GM12873 (cell line): ENCODE measurements around the gene TBX10.

Source experiments
- TF ChIP-seq, protein P1 (sequence below): IDR thresholded peaks from 2 replicates; pipeline ENCODE4 v1.5.1; 2012; ENCODE audit warnings: low read depth, mild to moderate bottlenecking, moderate library complexity, low read length, control low read depth; ENCODE audit not compliant: insufficient read depth; ENCODE audit errors: missing control alignments

Gene TBX10

DNA sequence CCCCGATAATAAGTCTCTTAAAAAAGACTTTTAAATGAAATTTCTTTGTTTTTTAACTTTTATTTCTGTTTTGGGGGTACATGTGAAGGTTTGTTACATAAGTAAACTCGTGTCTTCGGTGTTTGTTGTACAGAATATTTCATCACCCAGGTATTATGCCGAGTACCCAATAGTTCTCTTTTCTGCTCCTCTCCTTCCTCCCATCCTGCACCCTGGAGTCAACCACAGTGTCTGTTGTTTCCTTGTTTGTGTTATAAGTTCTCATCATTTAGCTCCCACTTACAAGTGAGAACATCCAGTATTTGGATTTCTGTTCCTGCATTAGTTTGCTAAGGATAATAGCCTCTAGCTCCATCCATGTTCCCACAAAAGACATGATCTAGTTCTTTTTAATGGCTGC, 57.6 kb downstream of the TBX10 start:
- TF ChIP-seq, protein P1, sequence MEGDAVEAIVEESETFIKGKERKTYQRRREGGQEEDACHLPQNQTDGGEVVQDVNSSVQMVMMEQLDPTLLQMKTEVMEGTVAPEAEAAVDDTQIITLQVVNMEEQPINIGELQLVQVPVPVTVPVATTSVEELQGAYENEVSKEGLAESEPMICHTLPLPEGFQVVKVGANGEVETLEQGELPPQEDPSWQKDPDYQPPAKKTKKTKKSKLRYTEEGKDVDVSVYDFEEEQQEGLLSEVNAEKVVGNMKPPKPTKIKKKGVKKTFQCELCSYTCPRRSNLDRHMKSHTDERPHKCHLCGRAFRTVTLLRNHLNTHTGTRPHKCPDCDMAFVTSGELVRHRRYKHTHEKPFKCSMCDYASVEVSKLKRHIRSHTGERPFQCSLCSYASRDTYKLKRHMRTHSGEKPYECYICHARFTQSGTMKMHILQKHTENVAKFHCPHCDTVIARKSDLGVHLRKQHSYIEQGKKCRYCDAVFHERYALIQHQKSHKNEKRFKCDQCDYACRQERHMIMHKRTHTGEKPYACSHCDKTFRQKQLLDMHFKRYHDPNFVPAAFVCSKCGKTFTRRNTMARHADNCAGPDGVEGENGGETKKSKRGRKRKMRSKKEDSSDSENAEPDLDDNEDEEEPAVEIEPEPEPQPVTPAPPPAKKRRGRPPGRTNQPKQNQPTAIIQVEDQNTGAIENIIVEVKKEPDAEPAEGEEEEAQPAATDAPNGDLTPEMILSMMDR: no peak

DNA sequence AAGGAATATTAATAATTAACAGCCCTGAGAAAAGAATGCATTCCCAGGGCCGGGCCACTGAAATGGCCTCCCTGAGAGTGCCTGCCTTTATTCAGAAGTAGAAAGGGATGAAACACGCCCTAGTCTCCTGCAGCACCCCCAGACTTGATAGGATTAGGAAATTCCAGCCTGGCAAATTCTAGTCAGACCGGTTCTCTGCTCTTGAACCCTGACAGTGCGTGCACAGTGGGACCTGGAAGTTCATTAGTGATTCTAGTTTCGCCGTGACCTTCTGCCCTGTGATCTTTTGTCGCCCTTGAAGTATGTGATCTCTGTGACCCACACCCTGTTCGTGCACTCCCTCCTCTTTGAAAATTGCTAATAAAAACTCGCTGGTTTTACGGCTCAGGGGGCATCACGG, 58.1 kb downstream of the TBX10 start:
- TF ChIP-seq, protein P1: no peak
